Urothelium cell line (cell line): Measurements from ENCODE around the gene DCST2.

Experiments used
- DNase-seq: peaks from one replicate; pipeline ENCODE4 v3.0.0; 2011; ENCODE audit warnings: low spot score, mixed read lengths
- FAIRE-seq: peaks from 2 replicates; lab custom pipeline; 2011; peaks lifted over from hg19 to GRCh38; lab: Jason Lieb, UNC

Gene DCST2

DNA sequence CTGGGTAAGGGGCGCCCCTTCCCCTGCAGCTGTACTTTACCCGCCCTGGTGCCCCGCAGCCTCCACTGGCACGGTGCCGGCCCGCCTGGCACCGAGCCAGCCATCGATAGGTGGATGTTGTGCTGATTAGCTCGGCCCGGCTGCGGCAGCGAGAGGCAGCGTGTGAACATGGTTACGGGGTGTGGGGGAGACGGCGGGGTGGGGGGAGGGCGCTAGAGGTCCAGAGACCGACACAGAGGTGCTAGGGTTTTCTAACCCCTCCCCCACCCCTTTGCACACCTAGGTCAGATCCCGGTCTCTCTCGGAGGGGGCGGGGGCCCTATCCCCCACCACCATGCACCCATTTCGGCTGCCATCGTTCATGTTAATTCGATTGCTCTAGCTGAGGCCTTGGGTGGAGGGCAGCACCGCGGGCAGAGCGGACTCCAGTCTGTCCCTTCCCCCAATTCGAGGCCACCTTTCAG lies 36.6 kb upstream of the DCST2 start:
- FAIRE-seq, result no peak

GRCh38 chr1:155069551-155070157 lies 36.1 kb upstream of the DCST2 start:
- no peak for FAIRE-seq
- DNase-seq, result no peak

More for the DNA sequence above, 36.6 kb upstream of the DCST2 start:
- DNase-seq, result no peak

- DNase-seq (no peak), FAIRE-seq (no peak)
These were observed 35.0 kb upstream of the DCST2 start for GRCh38 chr1:155068599-155068998.

DNA sequence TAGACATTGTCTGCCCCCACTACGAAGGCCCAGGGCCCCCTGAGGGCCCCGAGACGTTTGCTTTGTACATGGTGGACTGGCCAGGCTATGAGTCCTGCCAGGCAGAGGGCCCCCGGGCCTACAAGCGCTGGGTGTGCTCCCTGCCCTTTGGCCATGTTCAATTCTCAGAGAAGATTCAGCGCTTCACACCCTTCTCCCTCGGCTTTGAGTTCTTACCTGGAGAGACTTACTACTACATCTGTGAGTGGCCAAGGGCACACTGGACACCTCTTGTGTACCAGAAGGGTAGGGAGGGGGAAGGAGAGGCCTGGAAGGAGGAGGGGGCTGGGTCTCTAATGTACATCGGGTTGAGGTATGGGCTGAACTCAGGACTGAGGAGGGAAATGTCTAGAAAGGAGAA lies 33.2 kb upstream of the DCST2 start:
- no peak for DNase-seq
- FAIRE-seq, result no peak

DNA sequence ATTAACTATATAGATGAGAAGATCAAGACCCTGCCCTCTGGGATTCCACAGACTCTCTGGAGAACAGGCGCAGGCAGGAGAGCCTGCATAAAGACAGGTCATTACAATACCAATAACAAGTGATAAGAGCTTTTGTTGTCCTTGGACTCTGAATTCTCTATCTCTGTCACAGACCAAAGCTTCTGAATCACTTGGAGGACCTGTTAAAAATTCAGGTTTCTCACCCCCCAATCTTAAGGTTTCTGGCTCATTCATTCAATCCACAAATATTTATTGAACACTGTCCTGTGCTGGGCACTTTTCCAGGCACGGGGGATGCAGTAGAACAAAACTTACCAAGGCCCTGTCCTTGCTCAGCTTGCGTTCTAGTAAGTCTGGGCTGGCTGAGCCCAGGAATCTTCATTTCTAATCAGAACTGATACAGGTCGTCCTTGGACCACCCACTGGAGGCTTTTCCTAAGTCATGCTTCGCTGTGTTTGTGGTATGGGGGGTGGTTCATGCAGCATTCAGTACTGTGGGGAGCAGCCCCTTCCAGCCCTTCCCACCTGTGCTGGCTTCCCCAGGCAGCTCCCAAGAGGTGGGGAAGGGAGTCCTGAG lies 31.4 kb upstream of the DCST2 start:
- DNase-seq (no peak), FAIRE-seq (no peak)

DNA sequence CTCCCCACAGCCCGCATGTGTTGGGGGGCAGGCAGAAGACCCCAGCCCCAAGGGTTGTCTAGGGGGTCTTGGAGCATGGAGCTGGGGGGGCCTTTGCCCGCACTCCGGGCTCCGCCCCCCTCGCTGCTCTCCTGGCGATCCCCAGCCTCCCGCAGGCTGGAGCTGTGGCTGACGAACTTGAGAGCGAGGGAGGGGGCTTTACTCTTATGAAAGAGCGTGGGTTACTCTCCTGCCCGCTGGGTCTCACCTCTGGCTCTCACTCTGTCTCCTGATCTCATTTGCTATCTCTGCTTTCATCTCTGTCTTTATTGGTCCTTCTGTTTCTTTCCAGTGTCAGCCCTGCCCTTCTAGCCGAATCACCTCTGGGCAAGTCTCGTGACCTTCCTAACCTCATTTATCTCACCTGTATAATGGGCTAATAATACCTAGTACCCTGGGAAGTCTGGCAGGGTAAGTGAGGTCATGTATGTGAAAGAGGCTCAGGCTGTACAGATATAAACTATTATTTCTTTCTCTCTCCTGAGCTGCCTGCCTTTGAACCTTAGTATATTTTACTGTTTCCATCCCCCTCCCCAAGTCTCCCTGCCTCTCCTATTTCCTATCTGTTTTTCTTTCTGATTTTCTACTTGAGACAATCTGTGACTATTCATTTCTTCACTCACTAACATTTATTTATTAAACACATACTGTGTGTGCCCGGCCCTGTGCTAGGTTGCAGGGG lies 30.7 kb upstream of the DCST2 start:
- DNase-seq, result peak; percentile 79

GRCh38 chr1:155063550-155064110 lies 30.0 kb upstream of the DCST2 start, which contains the start of gene EFNA4:
EFNA4 (plus strand) TSS chr1:155063740; CDS start chr1:155063824, 84 bp downstream.
- DNase-seq, result peak; percentile 94
- FAIRE-seq, result peak; percentile 92

More for the DNA sequence above, 30.7 kb upstream of the DCST2 start:
- FAIRE-seq, result no peak

- no peak for FAIRE-seq
These were observed 29.3 kb upstream of the DCST2 start for GRCh38 chr1:155062702-155063411.

DNA sequence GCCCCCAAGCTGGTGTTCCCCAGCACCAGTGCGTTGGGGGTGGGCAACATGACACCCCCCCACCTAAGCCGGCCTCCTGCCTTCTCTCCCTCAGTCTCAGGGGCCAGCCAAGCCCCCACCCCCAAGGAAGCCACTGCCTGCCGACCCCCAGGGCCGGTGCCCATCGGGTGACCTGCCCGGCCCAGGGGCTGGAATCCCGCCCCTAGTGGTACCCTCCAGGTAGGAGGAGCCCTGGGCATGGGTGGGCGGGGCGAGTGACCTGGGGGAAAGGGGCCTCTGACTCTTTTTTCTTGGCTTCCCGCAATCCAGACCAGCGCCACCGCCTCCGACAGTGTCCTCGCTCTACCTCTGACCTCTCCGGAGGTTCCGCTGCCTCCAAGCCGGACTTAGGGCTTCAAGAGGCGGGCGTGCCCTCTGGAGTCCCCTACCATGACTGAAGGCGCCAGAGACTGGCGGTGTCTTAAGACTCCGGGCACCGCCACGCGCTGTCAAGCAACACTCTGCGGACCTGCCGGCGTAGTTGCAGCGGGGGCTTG lies 28.6 kb upstream of the DCST2 start:
- DNase-seq (no peak), FAIRE-seq (no peak)

More at GRCh38 chr1:155062702-155063411, 29.3 kb upstream of the DCST2 start:
- DNase-seq, result no peak

DNA sequence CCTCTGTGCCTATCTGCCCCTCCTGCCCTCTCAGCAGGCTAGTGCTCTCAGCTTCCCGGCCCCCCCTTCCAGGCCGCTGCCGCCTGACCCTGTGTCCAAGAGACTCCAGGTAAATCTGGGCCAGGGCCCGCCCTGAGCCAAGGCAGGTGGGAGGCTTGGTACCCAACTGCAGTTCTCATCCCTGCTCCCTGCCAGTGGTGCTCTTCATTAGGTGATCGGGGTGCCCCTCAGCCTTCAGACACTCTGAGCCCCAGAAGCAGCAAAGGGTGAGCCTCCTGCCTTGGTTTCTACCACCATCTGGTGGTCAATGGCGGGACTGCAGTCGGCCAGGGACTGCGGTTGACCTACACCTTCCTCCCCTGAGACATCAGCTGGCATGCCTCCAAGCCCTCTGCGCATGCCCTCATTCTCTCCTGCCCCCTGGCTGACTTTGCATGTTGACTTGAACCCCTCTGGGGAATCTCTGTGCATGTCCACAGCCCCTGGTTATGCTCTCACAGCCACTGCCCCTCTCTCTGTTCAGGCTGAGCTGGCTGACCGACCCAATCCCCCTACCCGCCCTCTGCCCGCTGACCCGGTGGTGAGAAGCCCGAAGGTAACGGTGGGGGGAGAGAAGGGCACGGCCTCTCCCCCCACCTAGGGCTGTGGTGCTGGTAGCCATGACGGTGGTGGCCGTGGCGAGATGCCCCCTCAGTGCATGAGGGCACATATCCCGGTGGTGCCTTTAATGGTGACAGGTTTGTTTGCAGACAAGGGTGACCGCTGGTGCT lies 28.0 kb upstream of the DCST2 start:
- DNase-seq (peak; percentile 89), FAIRE-seq (peak; percentile 97)

- DNase-seq, result no peak
- no peak for FAIRE-seq
These were observed 27.2 kb upstream of the DCST2 start for GRCh38 chr1:155060736-155061135.

GRCh38 chr1:155057788-155058211 lies 24.2 kb upstream of the DCST2 start:
- FAIRE-seq, result no peak

DNA sequence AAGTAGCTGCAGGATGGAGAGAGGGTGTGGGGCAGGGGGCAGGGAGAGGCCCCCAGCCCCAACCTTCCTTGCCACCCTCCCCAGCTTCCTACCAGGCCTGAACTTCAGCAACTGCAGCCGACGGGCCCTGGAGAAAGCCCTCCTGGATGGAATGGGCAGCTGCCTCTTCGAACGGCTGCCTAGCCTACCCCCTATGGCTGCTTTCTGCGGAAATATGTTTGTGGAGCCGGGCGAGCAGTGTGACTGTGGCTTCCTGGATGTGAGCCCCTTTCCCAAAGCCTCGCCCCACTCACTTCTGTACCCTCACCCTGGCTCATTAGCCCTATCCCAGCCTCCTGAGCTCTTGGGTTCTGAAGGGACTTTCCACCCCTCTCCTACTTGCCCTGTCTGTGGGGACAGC lies 23.5 kb upstream of the DCST2 start:
- DNase-seq (no peak), FAIRE-seq (no peak)

More at GRCh38 chr1:155057788-155058211, 24.2 kb upstream of the DCST2 start:
- no peak for DNase-seq

- DNase-seq (no peak), FAIRE-seq (no peak)
These were observed 20.0 kb upstream of the DCST2 start for GRCh38 chr1:155053531-155054105.

DNA sequence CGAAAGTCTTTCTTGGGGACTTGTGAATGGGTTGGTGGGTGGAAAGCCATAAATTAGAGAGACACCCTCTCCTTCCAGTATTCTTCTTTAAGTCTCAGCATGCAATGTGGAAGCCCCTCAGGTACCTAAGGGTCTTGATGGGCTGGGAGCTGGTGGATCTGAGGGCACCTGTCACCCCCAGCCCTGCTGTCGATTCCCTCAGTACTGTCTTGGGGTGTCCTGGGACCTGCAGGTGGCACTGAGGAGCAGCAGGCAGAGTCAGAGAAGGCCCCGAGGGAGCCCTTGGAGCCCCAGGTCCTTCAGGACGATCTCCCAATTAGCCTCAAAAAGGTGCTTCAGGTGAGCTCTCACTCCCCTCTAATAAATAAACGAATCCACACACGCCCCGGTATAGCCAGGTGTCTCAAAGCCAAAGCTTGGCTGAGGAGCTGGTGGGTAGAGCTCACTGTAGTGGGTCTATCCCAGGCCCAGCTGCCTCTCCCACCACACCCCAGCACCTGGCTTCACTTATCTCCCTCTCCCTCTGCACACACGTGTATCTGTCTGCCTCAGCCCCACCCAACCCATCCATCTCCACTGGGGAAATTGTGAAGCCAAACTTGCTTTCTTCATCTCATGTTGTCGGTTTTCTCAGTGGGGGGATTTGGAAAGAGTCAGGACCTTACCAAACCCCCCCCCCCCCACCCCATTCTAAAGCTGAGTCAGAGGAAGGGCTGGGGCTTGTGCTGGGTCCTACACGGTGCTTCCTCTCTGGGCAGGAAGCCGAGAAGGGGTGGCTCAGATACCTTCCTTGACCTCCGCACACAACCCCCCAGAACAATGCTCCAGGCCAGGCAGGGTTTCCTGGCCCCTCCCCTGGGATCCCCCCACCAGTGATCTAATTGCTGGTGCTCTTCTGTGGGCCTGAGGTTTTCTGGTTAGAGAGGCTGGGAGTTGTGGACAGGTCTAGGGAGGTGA lies 19.1 kb upstream of the DCST2 start:
- FAIRE-seq (no peak), DNase-seq (peak; percentile 44)

DNA sequence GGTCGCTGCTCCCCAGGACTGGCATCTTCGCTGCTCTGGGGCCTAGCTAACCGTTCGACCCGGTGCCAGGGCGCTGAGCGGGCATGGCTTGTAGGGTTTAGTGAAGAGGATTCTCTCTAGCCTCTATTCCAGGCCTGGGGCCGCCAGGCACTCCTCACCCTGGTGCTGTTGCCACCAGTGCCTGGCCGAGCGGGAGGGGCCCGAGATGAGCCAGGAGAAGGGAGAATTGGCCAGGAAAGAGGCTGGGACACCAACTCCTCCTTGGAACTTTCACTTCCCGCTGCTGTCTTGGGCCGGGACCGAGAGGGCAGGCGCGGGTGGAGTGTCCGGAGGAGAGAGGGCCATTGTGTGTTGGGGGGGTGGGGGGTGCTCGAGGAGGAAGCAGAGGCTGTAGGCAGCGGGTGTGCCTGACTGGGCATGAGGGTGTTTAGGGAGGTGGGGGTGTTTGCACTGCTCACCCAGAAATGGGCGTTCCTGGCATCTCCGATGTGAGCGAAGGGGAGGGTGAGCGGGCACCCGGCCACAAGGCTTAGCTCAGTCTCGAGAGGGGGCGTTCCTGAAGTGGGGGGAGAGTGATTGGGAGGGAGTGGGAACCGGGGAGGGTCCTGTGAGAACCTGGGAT lies 18.3 kb upstream of the DCST2 start:
- FAIRE-seq, result no peak
- peak; percentile 61 for DNase-seq

GRCh38 chr1:155051342-155051776 lies 17.8 kb upstream of the DCST2 start:
- no peak for DNase-seq
- FAIRE-seq, result no peak
